ENCODE results near the gene SKI.

Gene SKI

GRCh38 chr1:2267051-2267830 lies 39.1 kb downstream of the SKI start:
- no peak for DNase-seq

GRCh38 chr1:2267862-2268261 lies 39.7 kb downstream of the SKI start:
- DNase-seq, result no peak

GRCh38 chr1:2268285-2269056 lies 40.4 kb downstream of the SKI start:
- no peak for DNase-seq

- DNase-seq, result no peak
Measured at GRCh38 chr1:2269193-2269921, 41.2 kb downstream of the SKI start.

- no peak for DNase-seq
Measured at GRCh38 chr1:2269922-2270259, 41.8 kb downstream of the SKI start.

- no peak for DNase-seq
Measured at GRCh38 chr1:2270260-2271100, 42.4 kb downstream of the SKI start.

GRCh38 chr1:2271211-2271721 lies 43.1 kb downstream of the SKI start:
- DNase-seq, result no peak

- DNase-seq, result no peak
Measured at GRCh38 chr1:2271841-2272655, 43.9 kb downstream of the SKI start.

- DNase-seq, result no peak
Measured at GRCh38 chr1:2272686-2273400, 44.7 kb downstream of the SKI start.

- DNase-seq, result no peak
Measured at GRCh38 chr1:2273401-2274090, 45.4 kb downstream of the SKI start.

- DNase-seq, result no peak
Measured at GRCh38 chr1:2274231-2274928, 46.3 kb downstream of the SKI start.

- no peak for DNase-seq
Measured at GRCh38 chr1:2274929-2275475, 46.9 kb downstream of the SKI start.

GRCh38 chr1:2275796-2276536 lies 47.8 kb downstream of the SKI start:
- no peak for DNase-seq

- no peak for DNase-seq
Measured at GRCh38 chr1:2276803-2277580, 48.9 kb downstream of the SKI start.

GRCh38 chr1:2277741-2278488 lies 49.8 kb downstream of the SKI start:
- DNase-seq, result no peak

- DNase-seq, result no peak
Measured at GRCh38 chr1:2278591-2279209, 50.6 kb downstream of the SKI start.

- no peak for DNase-seq
Measured at GRCh38 chr1:2279210-2279639, 51.1 kb downstream of the SKI start.
